ENCODE results near the gene TBC1D10B. TPM values are rescaled to one million over a fixed set of nuclear protein-coding genes. Genes with fewer than 3 reads are reported as not detected.
A peak's percentile ranks its signal among the peaks of the same experiment; 100 is the strongest.
"Not testable (repeated sequence)": the region's sequence is repeated elsewhere in the genome, so short reads cannot be mapped to it uniquely, and the experiment has no call there.

Gene TBC1D10B
- total RNA-seq, 2 donors from 2014 or later: 46.2 to 46.4 TPM

DNA sequence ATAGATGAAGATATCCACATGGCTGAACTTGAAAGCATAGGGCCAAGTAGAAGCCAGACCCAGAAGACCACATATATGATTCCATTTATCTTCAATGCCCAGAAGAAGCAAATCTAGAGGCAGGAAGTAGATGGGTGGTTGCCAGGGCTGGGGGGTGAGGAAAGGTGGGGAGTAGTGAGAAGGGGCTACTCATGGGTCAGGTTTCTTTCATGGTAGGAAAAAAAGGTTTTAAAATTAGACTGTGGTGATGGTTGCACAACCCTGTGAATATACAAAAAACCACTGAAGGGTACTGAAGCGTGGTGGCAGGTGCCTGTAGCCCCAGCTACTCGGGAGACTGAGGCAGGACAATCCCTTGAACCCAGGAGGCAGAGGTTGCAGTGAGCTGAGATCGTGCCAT lies 20.6 kb downstream of the TBC1D10B start:
- no peak for ATAC-seq
- intact Hi-C loops (cut with DNase I, micrococcal nuclease): no loop called here
- peak in 1 of 2 donors; percentile 8 for DNase-seq

DNA sequence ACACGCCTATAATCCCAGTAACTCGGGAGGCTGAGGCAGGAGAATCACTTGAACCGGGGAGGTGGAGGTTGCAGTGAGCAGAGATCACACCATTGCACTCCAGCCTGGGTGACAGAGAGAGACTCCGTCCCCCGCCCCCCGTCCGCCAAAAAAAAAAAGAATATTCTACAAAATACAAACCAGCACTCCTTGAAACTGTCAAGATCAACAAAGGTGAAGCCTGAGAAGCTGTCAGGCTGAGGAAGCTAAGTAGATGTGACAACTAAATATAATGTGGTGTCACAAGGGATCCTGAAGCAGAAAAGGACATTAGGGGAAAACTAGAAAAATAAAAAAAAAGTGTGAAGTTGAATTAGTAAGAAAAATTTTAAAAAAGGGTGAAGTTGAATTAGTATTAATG lies 21.4 kb downstream of the TBC1D10B start:
- intact Hi-C loops (cut with DNase I, micrococcal nuclease): no loop called here
- no peak for ATAC-seq
- no peak for DNase-seq

DNA sequence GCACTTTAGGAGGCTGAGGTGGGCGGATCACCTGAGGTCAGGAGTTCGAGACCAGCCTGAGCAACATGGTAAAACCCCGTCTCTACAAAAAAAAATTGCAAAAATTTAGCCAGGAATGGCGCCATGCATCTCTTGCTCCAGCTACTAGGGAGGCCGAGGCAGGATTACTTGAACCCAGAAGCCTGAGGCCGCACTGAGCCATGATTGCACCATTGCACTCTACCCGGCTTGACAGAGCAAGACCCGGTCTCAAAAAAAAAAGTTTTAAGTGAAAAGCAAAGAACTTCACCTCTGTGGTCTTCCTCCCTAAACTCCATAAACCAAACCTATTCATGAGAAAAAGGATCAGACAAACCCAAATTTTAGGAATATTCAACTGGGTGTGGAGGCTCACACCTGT lies 22.2 kb downstream of the TBC1D10B start:
- ATAC-seq (no peak), DNase-seq (no peak)
- intact Hi-C loops (cut with DNase I, micrococcal nuclease): no loop called here

GRCh38 chr16:30346286-30346685 lies 24.0 kb downstream of the TBC1D10B start:
- ATAC-seq (no peak), DNase-seq (peak in 1 of 2 donors; percentile 5)
- intact Hi-C loops (cut with DNase I, micrococcal nuclease): no loop called here

DNA sequence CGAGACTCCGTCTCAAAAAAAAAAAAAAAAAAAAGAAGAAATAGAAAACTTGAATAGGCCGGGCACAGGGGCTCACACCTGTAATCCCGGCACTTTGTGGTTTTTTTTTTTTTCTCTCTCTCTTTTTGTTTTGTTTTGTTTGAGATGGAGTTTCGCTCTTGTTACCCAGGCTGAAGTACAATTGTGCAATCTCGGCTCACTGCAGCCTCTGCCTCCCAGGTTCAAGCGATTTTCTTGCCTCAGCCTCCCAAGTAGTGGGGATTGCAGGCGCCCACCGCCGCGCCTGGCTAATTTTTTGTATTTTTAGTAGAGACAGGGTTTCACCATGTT lies 26.8 kb downstream of the TBC1D10B start:
- DNase-seq: peak in 1 of 2 donors; percentile 12
- intact Hi-C loops (cut with DNase I, micrococcal nuclease); ATAC-seq: not testable (repeated sequence)

DNA sequence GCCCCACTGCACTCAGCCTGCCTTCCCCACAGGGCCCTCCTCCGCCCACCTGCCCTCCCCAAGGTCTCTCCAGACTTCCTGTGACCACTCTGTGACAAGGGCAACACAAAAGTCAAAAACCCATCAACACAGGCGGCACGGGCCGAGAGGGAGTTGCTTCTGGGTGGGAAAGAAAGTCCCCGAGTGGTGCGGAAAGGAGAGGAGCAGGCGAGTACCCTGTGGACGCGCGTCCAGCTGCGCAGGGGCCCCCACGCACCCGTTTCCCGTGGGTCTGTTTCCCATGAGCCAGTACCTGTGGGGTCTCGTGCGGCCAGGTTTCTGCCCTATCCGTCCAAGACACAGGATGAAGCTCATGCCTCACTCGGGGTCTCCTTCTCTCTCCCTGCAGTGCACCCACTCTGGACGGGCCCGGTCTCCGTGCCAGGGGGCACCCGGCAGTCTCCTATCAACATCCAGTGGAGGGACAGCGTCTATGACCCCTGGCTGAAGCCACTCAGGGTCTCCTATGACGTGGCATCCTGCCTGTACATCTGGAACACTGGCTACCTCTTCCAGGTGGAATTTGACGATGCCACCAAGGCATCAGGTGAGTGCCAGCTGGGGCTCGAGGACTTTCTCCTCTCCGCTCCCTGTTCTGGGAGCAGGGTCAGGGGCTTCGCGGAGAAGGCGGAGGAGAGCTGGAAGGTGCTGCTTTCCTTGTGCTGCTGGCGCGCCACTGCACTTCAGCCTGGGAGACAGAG lies 27.4 kb downstream of the TBC1D10B start:
- ATAC-seq (no peak), DNase-seq (peak in 1 of 2 donors; percentile 20)
- intact Hi-C loops (cut with DNase I, micrococcal nuclease): no loop called here

DNA sequence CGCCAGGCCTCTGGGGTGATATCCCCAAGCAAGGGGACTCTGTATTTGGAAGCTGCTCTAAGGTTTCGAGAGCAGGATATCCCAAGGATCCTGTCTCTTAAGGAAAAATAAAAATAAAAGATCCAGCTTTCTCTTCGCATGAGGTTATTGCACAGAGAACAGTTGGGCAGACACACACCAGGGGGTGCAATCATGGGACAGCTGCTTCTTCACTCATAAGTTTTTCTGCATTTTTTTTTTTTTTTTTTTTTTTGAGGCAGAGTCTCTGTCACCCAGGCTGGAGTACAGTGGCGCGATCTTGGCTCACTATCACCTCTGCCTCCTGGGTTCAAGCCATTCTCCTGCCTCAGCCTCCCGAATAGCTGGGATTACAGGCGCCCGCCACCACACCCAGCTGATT lies 28.3 kb downstream of the TBC1D10B start:
- DNase-seq; ATAC-seq; intact Hi-C loops (cut with DNase I, micrococcal nuclease): not testable (repeated sequence)

DNA sequence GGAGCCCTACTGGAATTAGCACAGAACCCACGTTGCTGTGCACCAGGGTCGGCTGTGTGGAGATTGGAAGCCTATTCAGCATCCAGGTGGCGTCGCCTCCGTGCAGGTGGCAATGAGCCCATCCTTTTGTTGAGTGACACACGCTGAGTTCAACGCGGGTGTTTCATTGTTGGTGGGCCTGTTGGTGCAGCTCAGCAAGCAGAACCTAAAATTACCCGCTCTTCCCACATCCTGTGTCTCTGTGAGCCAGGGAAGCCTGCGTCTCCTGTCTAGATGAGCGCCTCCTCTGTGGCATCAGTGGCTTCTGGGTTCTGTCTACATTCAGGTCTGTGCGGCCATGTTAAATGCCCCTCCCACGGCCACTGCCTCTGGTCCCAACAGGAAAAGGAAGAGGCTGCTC lies 29.7 kb downstream of the TBC1D10B start:
- DNase-seq (no peak), ATAC-seq (no peak)
- intact Hi-C loops (cut with DNase I, micrococcal nuclease): no loop called here

- intact Hi-C loops (cut with DNase I, micrococcal nuclease); DNase-seq; ATAC-seq: not testable (repeated sequence)
These were observed 31.6 kb downstream of the TBC1D10B start for GRCh38 chr16:30338715-30339114.

GRCh38 chr16:30337964-30338357 lies 32.3 kb downstream of the TBC1D10B start:
- intact Hi-C loops (cut with DNase I, micrococcal nuclease); DNase-seq; ATAC-seq: not testable (repeated sequence)

DNA sequence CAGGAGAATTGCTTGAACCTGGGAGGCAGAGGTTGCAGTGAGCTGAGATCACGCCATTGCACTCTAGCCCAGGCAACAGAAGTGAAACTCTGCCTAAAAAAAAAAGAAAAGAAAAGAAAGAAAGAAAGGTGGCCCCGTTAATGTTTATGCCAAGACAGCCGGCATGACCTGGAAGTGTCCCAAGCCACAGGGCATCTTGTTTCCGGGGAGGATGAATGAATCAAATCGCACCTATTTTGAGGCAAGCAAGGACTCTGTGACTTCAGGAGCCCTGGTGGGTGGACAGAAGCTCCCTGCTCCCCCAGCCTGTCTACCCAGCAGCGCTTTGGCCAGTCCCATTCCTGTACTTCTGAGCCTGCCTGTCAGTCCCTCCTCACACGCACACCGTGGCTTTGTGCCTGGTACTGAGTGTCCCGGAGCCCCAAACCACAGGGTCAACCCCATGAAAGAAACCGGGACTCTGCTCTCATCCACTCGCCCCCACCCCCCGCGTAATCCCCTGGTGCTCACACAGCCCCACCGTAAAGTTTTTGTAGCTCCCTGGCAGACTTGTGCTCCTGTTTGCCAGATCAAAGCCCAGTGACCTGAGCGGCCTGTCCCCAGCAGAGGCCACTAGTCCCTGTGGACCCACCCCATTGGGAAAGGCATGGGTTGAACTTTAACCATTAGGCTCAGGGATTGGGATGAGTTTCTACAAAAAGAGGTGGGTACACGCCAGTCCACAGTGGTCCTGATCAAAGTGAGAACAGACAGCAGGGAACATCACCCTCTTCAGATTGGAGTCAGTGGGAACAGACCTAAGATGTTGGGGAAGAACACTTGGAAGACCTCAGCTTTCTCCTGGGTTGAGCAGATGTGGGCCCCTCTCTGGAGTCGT lies 34.5 kb downstream of the TBC1D10B start:
- intact Hi-C loops (cut with DNase I, micrococcal nuclease): no loop called here
- ATAC-seq: peak; percentile 14

GRCh38 chr16:30335028-30335597 lies 35.2 kb downstream of the TBC1D10B start:
- peak; percentile 84 to 91 for DNase-seq
- intact Hi-C loops (cut with DNase I, micrococcal nuclease): not testable (repeated sequence)
- peak; percentile 87 for ATAC-seq

More for the DNA sequence above, 34.5 kb downstream of the TBC1D10B start:
- DNase-seq: peak; percentile 35 to 49

DNA sequence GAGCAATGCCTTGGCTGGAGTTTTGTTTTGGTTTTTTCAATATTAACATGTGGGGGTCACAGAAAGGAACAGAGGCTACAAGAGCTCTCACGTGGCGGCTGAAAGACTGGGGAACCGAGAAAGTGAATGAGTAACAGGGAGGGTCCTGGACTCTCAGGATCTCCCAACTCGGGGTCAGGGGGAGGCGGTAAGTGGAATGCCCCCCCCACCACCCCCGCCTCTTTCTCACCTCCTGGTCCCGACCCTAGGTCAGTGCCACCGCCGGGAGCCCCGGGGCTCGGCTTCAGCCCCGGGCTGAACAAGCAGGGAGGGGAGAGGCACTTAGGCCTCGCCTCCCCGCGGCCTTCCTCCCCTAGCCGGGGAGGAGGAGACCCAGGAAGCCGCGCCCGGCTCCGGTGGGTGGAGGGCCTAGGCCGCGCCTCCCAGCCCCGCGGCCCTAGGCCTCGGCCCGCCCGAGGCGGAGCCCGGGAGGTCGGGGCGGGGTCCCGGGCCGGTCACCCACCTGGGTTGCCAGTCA lies 35.8 kb downstream of the TBC1D10B start:
- peak; percentile 93 for ATAC-seq
- intact Hi-C loops (cut with DNase I, micrococcal nuclease): not testable (repeated sequence)

DNA sequence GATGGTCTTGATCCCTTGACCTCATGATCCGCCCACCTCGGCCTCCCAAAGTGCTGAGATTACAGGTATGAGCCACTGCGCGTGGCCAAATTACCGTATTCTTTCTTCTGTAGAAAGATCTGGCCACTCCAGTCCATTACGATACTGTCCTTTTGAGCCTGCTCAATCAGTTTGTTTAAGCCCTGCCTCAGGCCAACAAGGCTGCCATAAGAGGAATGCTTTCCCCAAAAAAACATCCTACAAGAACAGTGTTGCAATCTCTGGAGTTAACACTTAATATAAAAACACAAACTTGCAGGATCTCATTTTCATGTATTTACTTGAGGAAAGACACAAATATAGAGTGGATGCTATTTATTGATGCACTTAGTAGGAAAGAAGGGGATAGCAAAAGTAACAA lies 46.1 kb downstream of the TBC1D10B start:
- DNase-seq; intact Hi-C loops (cut with DNase I, micrococcal nuclease); ATAC-seq: not testable (repeated sequence)

More for the DNA sequence above, 35.8 kb downstream of the TBC1D10B start:
- DNase-seq: peak; percentile 88 to 90

DNA sequence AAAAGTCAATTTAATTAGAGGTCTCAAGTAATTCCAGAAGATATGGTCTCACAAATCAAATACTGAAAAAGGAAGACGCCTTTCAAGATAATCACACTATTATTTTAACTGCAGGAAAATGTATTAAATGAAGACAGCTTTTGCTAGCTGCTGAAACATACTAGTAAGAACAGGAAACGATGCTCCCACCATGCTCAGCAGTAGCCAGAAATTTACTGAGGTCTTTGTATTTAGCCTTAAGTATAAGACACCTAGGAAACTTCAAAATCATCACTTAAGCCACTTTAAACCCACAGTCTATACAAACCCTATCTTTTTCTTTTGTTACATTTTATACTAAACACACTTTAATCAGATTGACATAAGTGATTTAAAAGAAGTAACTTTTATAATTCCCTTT lies 51.6 kb downstream of the TBC1D10B start:
- DNase-seq; ATAC-seq; intact Hi-C loops (cut with DNase I, micrococcal nuclease): not testable (repeated sequence)

DNA sequence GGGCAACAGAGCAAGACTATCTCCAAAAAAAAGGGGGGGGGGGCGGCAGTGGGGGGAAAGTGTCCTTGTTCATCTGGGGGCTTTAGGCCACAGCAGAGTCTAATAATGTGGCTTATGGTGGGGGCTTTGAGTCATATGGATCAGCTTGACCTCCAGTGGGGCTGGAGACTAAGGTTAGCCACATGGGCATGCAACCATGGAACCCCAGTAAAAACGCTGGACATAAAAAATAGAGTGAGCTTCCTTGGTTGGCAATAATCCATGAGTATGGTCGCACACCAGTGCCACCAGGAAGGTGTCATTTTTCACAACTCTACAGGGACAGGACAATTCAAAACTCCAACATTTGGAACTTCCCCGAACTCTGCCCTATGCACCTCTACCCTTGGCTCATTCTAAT lies 59.4 kb downstream of the TBC1D10B start:
- DNase-seq; ATAC-seq; intact Hi-C loops (cut with DNase I, micrococcal nuclease): not testable (repeated sequence)

GRCh38 chr16:30309255-30309654 lies 61.0 kb downstream of the TBC1D10B start:
- DNase-seq; ATAC-seq; intact Hi-C loops (cut with DNase I, micrococcal nuclease): not testable (repeated sequence)
